Heart left ventricle (tissue), 13 donors: Measurements from ENCODE around the gene FGF22.

ENCODE experiments used
- CTCF ChIP-seq, 12 donors: fragments of 200-600 bp; sonication (generic) in 4 of 12; IDR thresholded peaks; one replicate each; pipeline versions ENCODE4 v1.5.0 to v1.8.0; 2018 to 2022; ENCODE audit warnings: antibody characterized with exemption in 12 of 12, mild to moderate bottlenecking in 5 of 12
- POLR2A ChIP-seq, 2 donors: fragments of 450-650 bp; IDR thresholded peaks; one replicate each; pipeline ENCODE4 v1.6.1; 2017; ENCODE audit warnings: antibody characterized with exemption in 2 of 2, mild to moderate bottlenecking in 2 of 2, moderate library complexity in 2 of 2
- donor health status: ischemic (EF 13 %, LVEDD 7.1; RV severe dilation, severe dysfunction).
- donor health status: DM: no; HTN: yes; CAD: no.
- donor health status: DM: no; HTN: no; CAD: no.
- donor health status: ischemic (EF 25% LVEDD 6.9; RV normal size, moderate dysfunction).
- donor health status: ischemic (EF 25% LVEDD 5.7; RV mildly dilated, moderate dysfunction).
- donor health status: ischemic (EF 35%, LVEDD 5.7; RV mildly dilated, moderate dysfunction).
- donor health status: nonischemic (EF 11% LVEDD 7.7; RV severe dilation, severe dysfunction).
- donor health status: DM: yes; HTN: yes; CAD: no.
- donor health status: PGD.
- donor health status: ischemic (EF 29% LVEDD 5.4; RV normal size, mild dysfunction).
- donor health status: nonischemic (EF 23%, LVEDD 6.1; RV moderate dilation, normal function).

DNA sequence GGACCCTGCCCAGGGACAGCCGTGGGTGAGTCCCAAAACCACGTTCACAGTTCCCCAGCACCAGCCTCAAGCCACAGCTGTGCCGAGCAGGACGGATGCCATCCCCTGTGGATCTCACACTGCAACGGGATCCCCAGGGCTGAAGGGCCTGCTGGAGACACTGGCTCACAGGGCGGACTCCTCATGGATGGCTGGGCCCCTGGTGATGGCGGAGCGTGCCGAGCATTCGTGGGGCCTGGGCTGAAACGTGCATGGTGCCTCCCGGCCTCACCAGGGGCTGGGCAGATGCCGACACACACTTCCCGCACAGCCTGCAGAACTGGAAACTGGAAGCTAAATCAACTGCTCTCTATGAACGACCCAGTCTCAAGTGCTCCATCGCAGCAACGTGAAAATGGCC is 13.7 kb downstream of the FGF22 start:
- TF ChIP-seq CTCF (IDR thresholded peaks at IDR 0.05) (no peak), POLR2A (IDR thresholded peaks at IDR 0.05) (no peak)
